ENCODE data around the gene DPP6. TPM values are rescaled to one million over a fixed set of nuclear protein-coding genes. Genes with fewer than 3 reads are reported as not detected.

The DPP6 gene
- total and polyA plus RNA-seq, 2 donors (not counting 1 experiment from before 2014, with no cell fraction given) = not detected

GRCh38 chr7:154649015-154649414 lies 596.8 kb downstream of the DPP6 start:
- no peak overlapping the region for H3K4me3 Mint-ChIP-seq
- peaks cover under 1% of the 10 kb centered on the region for H3K9me3 Mint-ChIP-seq (ENCODE audit: insufficient read depth)
- Histone ChIP-seq H3K4me1 (ENCODE audit: control insufficient read depth in 2 of 2, insufficient read depth in 2 of 2, low read length in 2 of 2) (no peaks in the 10 kb centered on the region), H3K79me2 (ENCODE audit: control insufficient read depth, insufficient read depth, low read length) (no peaks in the 10 kb centered on the region), H3K9me3 (ENCODE audit: control extremely low read depth in 1 of 3, control insufficient read depth in 2 of 3, insufficient read depth in 1 of 3, low read length in 2 of 3) (peaks cover 0 to 36% (median 0%) of the 10 kb centered on the region in 3 donors), H3K4me3 (ENCODE audit: control extremely low read depth in 1 of 5, extremely low read depth in 1 of 5, insufficient read depth in 1 of 5, low read depth in 2 of 5, low read length in 4 of 5) (no peak overlapping the region), H2AFZ (ENCODE audit: insufficient read depth, low read depth, low read length, poor library complexity, severe bottlenecking) (no peak overlapping the region), H3K27me3 (replicated peaks in 1 of 4; ENCODE audit: control extremely low read depth in 1 of 4, control insufficient read depth in 3 of 4, insufficient read depth in 4 of 4, low read length in 3 of 4) (no peaks in the 10 kb centered on the region), H3K36me3 (replicated peaks in 1 of 2; ENCODE audit: control extremely low read depth in 1 of 2, control insufficient read depth in 1 of 2, extremely low read depth in 1 of 2, insufficient read depth in 2 of 2, low read length in 1 of 2) (no peaks in the 10 kb centered on the region), H3K9ac (ENCODE audit: low read length) (no peak overlapping the region), H4K20me1 (ENCODE audit: control insufficient read depth, insufficient read depth, low read length, poor library complexity, severe bottlenecking) (no peaks in the 10 kb centered on the region), H3K27ac (ENCODE audit: low read length in 2 of 2) (no peak overlapping the region), H3K4me2 (replicated peaks; ENCODE audit: low read depth, low read length, poor library complexity, severe bottlenecking) (no peak overlapping the region)
- H3K27me3 Mint-ChIP-seq = no peaks in the 10 kb centered on the region
- POLR2A ChIA-PET = no interaction called here
- ATAC-seq (ENCODE audit: low read depth) (no peak), DNase-seq (no peak)
- no CpG with 5 or more reads among the region's 5 CpGs for WGBS (ENCODE audit: insufficient coverage)
- intact Hi-C loops (cut with micrococcal nuclease) = no loop called here
- no peak for TF ChIP-seq CTCF (IDR thresholded peaks at IDR 0.05)
- TF ChIP-seq EZH2 (IDR thresholded peaks at IDR 0.05; ENCODE audit: borderline replicate concordance, insufficient read depth, low read depth, low read length, poor library complexity, severe bottlenecking) = no peak
- H3K27ac Mint-ChIP-seq = no peak overlapping the region
- H3K4me1 Mint-ChIP-seq = no peaks in the 10 kb centered on the region
- CTCF ChIA-PET = no interaction called here

- Mint-ChIP-seq H3K27ac (no peak overlapping the region), H3K9me3 (ENCODE audit: insufficient read depth) (no peaks in the 10 kb centered on the region), H3K4me3 (no peak overlapping the region), H3K27me3 (no peaks in the 10 kb centered on the region), H3K4me1 (no peaks in the 10 kb centered on the region)
- H4K20me1 ChIP-seq (ENCODE audit: control insufficient read depth, insufficient read depth, low read length, poor library complexity, severe bottlenecking) = no peaks in the 10 kb centered on the region
- ChIA-PET POLR2A (no interaction called here), CTCF (no interaction called here)
- TF ChIP-seq EZH2 (IDR thresholded peaks at IDR 0.05; ENCODE audit: borderline replicate concordance, insufficient read depth, low read depth, low read length, poor library complexity, severe bottlenecking) (no peak), CTCF (IDR thresholded peaks at IDR 0.05) (no peak)
- intact Hi-C loops (cut with micrococcal nuclease) = no loop called here
- 80% methylated on average over 4 of the region's 5 CpGs for WGBS (ENCODE audit: insufficient coverage)
- no peak overlapping the region for H3K4me2 ChIP-seq (replicated peaks; ENCODE audit: low read depth, low read length, poor library complexity, severe bottlenecking)
- H3K9me3 ChIP-seq (ENCODE audit: control extremely low read depth in 1 of 3, control insufficient read depth in 2 of 3, insufficient read depth in 1 of 3, low read length in 2 of 3) = peaks cover 0 to 36% (median 0%) of the 10 kb centered on the region in 3 donors
- no peak overlapping the region for H3K4me3 ChIP-seq (ENCODE audit: control extremely low read depth in 1 of 5, extremely low read depth in 1 of 5, insufficient read depth in 1 of 5, low read depth in 2 of 5, low read length in 4 of 5)
- H2AFZ ChIP-seq (ENCODE audit: insufficient read depth, low read depth, low read length, poor library complexity, severe bottlenecking) = no peak overlapping the region
- H3K79me2 ChIP-seq (ENCODE audit: control insufficient read depth, insufficient read depth, low read length) = no peaks in the 10 kb centered on the region
- H3K27me3 ChIP-seq (replicated peaks in 1 of 4; ENCODE audit: control extremely low read depth in 1 of 4, control insufficient read depth in 3 of 4, insufficient read depth in 4 of 4, low read length in 3 of 4) = no peaks in the 10 kb centered on the region
- no peaks in the 10 kb centered on the region for H3K4me1 ChIP-seq (ENCODE audit: control insufficient read depth in 2 of 2, insufficient read depth in 2 of 2, low read length in 2 of 2)
- no peak for DNase-seq
- no peaks in the 10 kb centered on the region for H3K36me3 ChIP-seq (replicated peaks in 1 of 2; ENCODE audit: control extremely low read depth in 1 of 2, control insufficient read depth in 1 of 2, extremely low read depth in 1 of 2, insufficient read depth in 2 of 2, low read length in 1 of 2)
- no peak for ATAC-seq (ENCODE audit: low read depth)
- no peak overlapping the region for H3K9ac ChIP-seq (ENCODE audit: low read length)
- H3K27ac ChIP-seq (ENCODE audit: low read length in 2 of 2) = no peak overlapping the region
These were observed 597.2 kb downstream of the DPP6 start for GRCh38 chr7:154649434-154649833.

All from B cell (primary cell).